SIG-M5 treated with dmso at 0.1 percent for 504 hours (cell line): Measurements from ENCODE around the gene SETD9.

ENCODE experiments used
- DNase-seq: peaks from one replicate; lab custom pipeline; 2025; ENCODE audit not compliant: unreplicated experiment; lab: John Stamatoyannopoulos, UW

Gene SETD9, protein sequence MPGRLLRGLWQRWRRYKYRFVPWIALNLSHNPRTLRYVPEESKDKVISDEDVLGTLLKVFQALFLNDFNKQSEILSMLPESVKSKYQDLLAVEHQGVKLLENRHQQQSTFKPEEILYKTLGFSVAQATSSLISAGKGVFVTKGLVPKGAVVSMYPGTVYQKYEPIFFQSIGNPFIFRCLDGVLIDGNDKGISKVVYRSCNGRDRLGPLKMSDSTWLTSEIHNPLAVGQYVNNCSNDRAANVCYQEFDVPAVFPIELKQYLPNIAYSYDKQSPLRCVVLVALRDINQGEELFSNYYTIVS

DNA sequence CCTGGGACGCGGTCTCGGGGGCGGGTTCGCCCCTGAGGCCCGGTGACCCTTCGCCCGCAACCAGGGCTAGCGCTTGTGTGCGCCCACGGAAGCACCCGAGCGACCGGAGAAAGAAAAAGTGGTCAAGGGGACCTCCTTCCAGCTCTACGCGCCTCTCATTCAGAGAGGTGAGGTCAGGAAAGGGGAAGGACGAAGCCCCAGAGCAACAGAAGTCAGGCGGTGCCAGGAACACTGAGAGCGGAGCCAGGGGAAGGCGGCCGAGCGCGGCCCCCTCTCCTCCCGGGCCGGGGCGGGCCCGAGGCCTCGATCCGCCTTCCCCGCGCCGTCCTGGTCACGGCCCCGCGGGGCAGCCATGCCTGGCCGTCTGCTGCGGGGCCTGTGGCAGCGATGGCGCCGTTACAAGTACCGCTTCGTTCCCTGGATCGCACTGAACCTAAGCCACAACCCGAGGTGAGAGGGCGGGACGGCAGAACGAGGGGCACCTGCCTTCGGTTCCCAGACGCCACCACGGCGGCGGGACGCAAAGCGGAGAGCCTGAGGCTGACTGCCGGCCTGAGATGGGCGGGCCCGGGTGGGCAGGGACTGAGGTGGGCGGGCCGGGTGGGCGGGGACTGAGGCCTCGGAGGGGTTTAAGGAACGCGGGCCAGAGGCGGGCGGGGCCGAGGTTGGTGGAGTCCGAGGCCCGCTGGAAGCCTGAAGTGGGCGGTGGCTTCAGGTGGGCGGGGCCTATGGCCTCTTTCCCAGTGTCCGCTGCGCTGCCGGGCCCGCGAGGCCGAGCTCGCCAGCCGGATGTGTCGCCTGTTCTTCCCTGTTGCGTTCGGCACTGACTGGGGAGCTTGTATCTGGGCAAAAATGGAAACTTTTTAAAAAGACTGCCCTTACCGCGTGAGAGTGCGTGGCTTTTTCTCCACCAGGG is at the start of gene SETD9:
Gene SETD9, plus strand, starts transcription at position 303 of the 916 bp plus-strand sequence. Its CDS starts 50 bp downstream, at position 353.
- DNase-seq: peak; percentile 95

DNA sequence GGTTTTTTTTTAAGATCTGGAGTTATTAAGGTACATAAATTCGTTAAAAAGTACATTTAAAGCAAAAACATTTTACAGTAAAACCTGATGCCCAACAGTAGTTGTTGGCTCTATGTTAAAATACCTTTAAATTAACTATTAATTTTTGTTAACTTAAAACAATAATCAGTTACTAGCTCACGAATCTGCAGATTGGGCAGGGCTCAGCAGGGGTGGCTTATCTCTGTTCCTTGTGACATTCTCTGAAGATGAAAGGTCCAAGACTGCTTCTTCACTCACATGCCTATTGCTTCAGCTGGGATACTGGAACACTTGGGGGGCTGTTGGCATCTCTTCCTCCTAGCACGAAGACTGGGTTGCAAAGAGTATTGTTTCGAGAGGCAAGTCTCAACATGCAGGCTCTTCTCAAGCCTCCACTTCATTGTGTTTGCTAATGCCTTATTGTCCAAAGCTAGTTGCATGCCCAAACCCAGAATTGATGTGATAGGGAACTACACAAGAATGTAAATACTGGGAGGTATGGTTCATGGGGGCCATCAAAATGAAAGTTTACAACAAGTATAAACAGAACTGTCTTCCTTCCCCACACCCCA is 47.4 kb upstream of the SETD9 start:
- no peak for DNase-seq

DNA sequence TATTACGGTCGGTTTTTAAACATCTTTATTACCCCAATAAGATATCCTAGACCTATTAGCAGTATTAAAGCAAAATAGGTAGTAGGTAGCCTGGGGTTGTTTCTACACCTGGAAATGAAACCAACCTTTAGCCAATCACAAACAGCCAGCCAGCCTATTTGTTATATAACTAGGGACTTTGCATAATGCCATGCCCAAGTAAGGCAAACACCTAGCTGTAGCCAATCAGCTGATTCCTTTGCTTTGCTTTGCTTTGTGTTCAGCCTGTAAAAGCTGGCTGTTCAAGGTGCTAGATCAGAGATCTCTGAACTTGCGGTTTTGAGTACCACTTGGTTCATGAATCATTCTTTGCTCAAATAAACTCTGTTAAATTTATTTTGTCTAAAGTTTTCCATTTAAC is 46.5 kb upstream of the SETD9 start:
- no peak for DNase-seq

DNA sequence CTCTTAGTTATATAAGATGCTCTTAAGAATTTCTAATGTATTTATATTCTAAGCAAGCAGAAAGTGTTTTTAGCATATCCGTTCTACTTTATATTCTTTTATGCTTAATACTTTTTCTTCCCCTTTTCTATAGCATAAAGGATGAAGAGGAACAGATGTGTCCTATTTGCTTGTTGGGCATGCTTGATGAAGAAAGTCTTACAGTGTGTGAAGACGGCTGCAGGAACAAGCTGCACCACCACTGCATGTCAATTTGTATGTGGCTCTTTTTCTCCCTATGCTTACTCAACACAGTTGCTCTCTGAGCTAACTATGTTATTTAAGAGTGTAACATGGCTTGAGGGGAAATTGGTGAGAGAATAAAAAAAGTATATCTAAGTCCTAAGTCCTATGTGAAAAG is 37.6 kb upstream of the SETD9 start:
- DNase-seq: no peak

DNA sequence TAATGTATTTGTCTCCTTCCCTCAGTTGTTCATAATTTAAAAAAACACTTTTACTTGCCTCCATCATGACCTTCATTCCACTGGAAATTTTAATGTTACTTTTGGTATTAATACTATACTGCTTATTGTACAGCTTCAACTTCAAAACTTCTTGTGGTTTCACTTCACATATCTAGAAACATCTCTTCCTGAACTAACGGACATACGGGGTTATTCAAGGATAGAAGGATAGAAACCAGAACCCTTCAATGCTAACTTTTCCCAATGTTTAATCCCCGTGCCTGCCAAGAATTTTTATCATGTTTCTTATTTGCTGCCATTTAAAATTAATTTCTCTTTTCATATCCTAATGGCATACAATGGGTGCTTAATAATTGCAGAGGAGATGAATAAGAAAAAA is 36.3 kb upstream of the SETD9 start:
- DNase-seq: no peak

DNA sequence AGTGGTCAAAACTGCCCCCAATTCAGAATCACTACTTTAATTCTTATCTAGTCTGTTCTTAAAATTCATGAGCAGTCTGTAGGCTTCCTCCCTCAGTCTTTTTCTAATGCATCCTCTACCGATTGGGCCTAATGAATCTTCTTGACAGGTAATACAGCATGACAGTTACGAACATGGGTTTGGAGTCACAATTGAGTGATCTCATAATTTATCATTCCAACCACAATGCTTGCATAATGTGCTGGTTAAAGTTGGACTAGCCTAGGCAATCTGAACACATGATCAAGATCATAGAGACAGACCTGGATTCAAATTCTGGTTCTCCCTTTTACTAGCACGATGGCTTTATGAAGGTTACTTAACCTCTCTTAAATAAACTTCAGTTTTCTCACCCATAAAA is 33.1 kb upstream of the SETD9 start:
- DNase-seq: no peak

DNA sequence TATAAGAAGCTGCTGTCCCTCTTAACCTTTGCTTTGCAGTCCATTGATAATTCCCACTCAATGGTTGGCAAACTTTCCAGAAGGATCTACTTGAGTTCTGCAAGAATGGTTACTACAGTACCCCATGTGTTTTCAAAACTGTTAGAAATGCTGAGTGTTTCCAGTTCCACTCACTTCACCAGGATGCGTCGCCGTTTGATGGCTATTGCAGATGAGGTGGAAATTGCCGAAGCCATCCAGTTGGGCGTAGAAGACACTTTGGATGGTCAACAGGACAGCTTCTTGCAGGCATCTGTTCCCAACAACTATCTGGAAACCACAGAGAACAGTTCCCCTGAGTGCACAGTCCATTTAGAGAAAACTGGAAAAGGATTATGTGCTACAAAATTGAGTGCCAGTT is 27.8 kb upstream of the SETD9 start:
- DNase-seq: no peak

DNA sequence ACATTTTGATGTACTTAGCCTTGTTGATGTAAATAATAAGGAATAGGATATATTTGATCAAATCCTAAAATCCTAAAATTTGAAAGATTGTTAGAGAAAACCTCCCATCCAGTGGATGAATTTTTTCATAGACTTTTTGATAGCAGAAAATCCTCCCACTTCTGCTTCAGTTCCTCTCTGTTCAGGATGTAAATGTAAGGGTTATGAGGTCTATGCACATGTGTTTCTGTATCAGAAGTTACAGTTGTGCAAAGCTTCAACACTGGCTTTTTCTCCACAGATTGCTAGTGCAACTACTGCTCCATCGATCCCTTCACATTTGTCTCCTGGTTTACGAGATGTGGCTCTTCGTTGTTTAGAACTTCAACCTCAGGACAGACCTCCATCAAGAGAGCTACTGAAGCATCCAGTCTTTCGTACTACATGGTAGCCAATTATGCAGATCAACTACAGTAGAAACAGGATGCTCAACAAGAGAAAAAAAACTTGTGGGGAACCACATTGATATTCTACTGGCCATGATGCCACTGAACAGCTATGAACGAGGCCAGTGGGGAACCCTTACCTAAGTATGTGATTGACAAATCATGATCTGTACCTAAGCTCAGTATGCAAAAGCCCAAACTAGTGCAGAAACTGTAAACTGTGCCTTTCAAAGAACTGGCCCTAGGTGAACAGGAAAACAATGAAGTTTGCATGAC is 16.0 kb upstream of the SETD9 start:
- DNase-seq: no peak

DNA sequence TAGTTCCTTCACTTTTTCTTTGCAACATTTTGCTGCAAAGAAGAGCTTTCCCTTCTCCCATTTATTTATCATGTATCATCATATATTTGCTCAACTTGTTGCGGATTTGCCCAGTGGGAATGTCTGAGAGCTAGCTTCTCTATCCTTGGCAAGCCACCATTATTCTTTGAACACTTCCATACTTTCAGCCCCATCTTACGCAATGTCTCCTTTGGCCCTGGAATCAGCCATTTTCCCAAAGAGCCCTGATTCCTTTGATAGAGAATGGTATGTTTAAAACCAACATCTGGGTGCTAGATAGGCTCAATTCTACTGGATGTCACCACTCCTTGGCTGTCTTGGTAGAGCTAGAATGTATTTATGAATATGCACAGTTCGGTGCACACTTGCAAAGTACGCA is 12.6 kb upstream of the SETD9 start:
- DNase-seq: no peak

DNA sequence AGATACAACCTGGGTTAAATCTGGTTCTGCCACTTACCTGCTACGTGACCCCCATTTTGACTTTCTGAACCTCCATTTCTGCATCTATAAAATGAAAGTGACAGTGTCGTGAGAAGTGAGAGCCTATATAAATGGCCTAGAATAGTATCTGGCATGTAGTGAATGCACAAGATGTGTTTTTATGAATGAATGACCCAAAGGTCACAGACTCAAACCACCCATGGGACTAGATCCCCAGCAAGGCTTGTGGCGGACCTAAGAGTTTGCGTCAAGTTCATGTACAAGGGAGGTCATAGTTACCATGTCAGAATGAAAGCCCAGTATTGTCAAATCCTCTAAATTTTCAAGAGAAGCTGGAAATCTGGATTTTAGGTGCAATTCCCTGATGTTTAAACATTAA is 11.2 kb upstream of the SETD9 start:
- DNase-seq: no peak

DNA sequence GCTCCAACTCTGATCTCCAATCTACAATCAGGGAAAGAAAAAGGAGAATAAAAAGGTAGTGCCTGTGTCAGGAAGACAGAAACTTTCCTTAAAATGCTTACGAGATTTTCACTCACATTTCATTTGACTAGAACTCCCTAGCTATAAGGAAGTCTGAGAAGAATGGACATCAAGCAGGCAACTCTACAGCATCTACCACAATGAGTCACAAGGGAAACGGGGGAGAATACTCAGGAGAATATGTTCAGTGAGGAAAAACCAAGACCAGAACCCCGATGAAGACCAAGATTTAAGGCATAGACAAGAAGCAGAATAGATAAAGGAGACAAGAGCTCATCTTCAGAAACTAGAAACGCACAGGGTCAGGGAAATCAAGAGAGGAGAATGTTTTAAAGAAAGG is 9.0 kb upstream of the SETD9 start:
- DNase-seq: no peak

DNA sequence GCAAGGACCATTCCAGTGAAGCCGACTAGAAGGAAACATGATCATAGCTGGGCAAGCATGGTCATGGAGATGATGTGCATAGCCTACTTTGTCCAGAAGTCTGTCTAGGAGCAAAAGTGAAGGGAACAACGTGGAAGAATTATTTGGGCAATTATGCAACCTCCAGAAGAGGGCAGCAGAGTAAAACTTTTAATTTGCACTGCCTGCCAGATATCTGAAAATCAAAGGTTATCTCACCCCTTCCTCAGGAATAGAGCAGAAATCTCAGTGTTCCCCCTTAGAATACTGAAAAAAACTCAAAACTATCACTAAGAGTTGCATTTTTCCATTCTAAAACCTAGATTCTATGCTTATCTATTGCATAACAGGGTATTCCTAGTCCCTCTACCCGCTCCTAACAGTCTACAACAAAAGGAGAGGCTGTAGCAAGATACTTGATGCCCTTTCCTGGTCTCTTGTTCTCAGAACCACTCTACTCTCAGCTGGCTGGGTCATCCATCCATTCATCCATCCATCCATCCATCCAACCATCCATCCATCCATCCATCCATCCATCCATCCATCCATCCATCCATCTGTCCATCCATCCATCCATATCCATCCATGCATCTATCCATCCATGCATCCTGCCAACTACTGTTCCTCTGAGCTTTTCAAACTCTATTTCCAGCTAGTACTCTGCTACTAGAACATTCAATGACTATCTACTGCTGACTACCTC is 8.4 kb upstream of the SETD9 start:
- DNase-seq: peak; percentile 62

DNA sequence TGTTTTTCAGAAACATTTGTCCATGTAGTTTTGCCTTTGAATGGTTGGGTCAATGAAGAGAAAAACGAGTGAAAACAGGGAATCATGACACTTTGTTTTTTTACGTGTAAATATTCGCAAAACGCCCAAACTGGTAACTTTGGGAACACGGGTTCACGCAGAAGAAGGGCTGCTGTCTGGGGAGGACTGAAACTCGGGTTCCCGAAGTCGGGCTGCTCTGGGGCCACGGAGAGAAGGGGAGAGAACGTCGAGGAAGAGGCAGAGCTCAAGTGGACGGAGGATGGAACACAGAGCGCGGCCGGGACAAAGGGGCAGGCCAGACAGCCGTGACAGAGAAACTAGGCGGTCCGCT is 478 bp upstream of the SETD9 start:
- DNase-seq: peak; percentile 80

DNA sequence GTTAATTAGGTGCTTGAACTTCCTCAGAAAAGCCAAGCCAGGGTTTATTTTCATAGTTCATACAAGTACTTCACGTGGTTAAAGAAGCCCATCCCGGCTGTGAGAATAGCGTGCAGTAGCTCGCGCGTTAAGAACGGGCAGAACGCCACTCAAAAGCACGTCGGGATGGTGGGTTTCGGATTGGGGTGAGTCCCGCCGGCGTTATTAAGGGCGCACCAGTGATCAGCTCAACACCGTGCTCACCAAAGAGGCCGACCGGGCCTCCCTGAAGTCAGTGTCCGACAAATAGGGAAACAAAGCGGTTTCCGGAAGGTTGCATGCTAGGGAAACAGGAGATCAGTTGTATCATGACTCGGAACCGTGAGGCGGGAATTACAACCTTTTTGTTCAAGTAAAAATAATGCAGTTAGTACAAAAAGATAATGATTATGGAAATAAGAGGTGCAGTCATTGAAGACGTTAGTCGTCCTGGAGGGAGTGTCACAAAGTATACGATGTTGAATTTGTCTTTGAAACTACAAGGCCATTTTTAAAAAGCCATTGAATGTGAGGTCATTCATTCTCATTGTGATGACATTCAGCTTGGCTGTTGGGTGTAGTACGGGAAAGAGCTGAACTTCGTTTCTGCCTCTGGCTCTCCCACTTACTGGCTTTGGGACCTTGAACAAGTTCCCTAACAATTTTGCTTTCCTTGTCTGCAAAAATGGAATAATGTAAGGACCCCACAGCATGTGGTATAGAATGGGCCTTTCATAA is 992 bp downstream of the SETD9 start:
- peak; percentile 75 for DNase-seq

DNA sequence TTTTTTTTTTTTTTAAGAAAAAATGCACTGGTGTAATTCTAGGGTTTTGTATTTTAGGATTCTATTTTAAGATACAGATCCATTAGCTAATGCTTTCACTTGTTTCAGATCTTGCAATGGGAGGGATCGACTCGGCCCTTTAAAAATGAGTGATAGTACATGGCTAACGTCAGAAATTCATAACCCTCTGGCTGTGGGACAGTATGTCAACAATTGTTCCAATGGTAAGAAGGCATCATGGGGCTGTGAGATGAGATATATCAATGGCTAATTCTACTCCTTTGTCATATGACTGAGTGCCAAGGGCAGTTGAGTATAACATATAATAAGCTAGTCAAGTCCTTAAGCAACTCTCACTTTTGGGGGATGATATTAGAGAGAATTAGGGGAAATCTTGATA is 4.4 kb downstream of the SETD9 start:
- DNase-seq: no peak

DNA sequence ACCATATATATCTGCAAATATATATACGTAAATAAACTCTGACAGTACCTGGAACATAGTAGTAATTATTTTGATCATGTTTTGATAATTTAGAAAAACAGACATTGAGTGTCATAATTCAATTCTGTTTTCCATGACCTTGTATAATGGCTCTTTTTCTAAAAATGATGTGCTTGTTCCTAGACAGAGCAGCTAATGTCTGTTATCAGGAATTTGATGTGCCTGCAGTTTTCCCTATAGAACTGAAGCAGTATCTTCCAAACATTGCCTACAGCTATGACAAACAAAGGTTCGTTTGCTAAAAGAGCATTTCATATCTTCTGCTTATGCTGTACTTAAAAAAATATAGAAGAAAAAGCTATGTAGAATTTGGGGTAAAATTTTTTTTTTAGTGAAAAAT is 5.3 kb downstream of the SETD9 start:
- no peak for DNase-seq

DNA sequence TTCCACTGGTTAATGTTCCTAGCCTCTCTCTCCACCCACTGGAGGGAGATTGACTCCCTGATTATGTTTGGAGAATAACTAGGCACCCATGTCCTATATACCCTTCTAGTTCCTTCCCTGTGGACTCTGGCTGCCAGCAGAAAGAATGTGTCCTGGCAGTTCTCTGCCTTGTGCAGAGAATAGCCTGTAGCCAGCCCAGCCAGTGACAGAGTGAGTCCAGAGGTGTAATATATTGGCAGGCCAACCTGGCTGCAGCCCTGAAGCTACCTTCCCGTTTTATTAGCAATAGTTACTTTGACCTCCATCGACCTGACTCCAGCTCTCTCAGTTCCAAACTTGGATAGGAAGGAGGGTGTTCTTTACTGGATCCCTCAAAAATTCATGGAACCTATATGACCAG is 8.1 kb downstream of the SETD9 start:
- DNase-seq: no peak

DNA sequence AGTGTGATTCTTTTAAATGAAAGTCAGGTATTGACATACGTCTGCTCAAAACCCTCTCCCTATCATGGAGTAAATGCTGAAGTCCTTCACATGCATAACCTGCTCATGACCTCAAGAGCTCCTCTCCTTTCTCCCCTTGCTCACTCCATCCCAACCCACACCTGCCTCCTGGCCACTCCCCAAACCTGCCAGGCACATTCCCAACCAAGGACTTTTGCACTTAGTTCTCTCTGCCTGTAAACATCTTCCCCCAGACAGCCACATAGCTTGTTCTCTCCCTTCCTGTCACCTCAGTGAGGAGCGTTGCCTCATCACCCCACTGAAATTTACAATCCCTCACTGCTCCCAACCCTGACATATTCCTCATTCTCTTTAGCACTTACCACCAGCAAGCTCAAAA is 8.7 kb downstream of the SETD9 start:
- no peak for DNase-seq

DNA sequence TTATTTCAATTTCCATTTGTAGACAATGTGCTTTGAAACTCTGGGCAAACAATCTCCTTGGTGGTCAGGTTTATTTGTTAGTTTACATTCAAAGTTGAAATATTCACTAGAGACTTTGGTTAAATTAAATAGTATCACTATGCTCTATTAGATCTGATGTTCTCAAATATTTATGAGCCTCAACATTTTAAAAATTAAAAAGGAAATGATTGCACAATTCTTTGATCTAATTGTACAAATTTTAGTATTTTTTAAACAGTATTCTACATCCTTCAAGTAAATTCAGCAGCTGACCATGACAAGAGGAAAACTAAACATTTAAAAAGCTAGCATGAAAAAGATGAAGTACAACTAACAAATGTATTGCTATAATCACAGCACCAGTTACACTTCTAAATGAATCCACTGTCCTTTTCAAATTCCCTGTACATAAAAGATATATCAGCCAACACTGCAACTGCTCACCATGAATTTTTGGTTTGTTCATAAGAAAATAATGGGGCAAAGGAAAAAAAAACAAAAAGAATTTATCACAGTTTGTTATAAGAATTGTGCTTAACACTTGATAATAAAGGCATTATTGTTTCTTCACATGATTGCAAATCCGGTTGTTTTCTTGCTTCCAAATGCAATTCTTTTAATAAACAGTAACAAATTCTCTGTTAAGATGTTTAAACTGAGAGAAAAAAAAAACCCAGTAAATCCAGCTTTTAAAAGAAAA is 10.7 kb downstream of the SETD9 start:
- DNase-seq: no peak
